ENCODE measurements around the gene ACOX1. TPM values are rescaled to one million over a fixed set of nuclear protein-coding genes. Genes with fewer than 3 reads are reported as not detected.

The ACOX1 gene
- polyA plus RNA-seq, 4 donors: 28.2 to 37.6 (median 36.2) TPM

GRCh38 chr17:75940727-75941441 lies 38.1 kb downstream of the ACOX1 start, which contains the start of gene FBF1:
FBF1 (minus strand) TSS chr17:75941042; CDS start chr17:75938149, 2,893 bp downstream.
- peak; percentile 55 to 91 (median 80) for DNase-seq (ENCODE audit: low read depth in 4 of 4, low spot score in 2 of 4)

DNA sequence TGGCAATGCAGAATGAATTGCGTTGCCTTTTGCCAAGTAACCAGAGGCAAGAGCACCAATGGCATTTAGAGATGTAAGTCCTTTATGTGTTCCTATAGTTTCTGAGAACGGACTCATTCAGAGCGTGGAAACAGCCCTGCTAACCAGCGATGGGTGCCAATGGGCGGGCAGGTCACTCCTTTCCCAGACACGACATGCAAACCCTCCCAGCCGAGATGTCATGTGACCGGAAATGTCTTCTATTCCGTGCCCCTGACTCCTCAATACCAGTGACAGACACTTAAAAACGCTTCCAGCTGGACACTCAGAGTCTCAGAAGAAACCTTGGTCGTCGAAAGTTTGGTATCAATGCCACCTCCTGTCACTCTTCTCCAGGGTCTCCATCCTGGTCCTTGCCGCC lies 41.3 kb downstream of the ACOX1 start:
- no peak for DNase-seq (ENCODE audit: low read depth in 4 of 4, low spot score in 2 of 4)

DNA sequence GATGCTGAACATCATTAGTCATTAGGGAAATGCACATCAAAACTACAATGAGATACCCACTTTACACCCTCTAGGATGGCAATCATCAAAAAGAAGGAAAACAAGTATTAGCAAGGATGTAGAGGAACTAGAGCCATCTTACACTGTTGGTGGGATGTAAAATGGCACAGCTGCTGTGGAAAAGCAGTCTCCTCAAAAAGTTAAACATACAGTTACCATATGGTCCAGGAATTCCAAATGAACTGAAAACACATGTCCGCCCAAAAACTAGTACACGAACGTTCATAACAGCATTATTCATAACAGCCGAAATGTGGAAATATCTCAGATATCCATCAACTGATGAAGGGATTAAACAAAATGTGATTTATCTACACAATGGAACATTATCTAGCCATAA lies 45.2 kb downstream of the ACOX1 start:
- no peak for DNase-seq (ENCODE audit: low read depth in 4 of 4, low spot score in 2 of 4)

DNA sequence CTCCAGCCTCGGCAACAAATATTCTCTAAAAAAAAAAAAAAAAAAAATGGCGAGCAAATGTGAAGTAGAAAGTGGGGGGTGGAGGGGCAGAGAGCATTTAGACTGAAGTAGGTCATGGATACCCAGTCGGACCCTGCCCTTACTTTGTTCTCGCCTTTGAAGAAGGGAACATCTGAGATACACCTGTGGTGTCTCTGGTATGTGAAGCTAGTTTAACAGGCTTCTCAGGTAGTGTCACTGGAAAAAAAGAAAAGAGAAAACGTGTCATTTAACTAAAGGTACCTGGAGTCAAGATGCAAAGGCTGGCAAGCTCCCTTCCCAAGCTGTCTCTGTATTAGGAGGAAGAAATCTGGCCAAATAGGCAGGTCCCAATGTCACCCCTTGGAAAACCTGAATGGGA lies 46.1 kb downstream of the ACOX1 start:
- DNase-seq (ENCODE audit: low read depth in 4 of 4, low spot score in 2 of 4): no peak

GRCh38 chr17:75931062-75931461 lies 47.9 kb downstream of the ACOX1 start:
- DNase-seq (ENCODE audit: low read depth in 4 of 4, low spot score in 2 of 4): no peak

DNA sequence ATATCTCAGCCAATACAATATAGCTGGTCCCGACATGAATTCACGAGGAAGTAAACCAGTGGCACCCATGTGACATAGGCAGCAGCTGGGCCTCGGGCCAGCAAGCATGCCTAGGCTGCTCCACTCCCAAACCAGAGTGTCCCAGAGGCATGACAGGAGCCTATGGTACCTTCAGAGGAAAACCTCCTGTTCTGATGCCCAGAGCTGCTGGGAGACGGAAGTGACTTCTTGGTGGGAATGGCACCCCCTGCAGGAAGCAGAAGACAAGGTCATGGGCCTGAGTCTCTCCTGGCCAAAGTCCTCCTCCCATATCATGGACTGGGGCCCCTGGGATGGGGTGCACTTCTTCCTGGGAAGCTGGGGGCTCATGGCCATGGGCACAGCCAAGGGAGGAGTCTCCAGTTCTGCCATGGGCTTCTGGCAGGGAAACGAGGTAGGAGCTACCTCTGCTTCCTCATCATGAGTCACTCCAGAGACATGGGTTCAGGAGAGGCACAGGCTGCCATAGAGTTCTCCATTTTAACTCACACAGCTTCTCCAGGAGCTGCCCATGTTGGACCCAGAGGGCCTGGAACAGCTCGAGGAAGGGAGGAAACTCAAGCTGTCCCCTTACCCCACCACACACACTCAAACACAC lies 51.6 kb downstream of the ACOX1 start:
- DNase-seq (ENCODE audit: low read depth in 4 of 4, low spot score in 2 of 4): no peak

DNA sequence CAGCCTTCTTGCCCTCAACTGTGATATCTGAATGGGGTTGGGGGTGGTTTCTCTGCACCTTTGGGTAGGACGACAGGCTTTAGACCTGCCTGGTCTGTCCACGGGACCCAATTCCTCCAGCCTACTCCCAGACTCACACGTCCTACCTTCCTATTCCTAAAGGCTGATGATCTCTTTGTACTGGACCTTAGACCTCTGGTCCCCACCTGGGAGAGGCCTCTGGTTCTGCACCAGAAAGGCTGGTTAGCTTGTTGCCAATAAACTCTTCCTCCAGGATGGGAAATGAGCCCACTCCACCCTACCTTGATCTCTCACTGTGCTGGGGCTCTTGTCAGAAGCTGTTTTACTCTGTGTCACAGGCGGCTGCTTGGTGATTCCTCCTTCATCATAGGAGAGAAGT lies 52.5 kb downstream of the ACOX1 start:
- no peak for DNase-seq (ENCODE audit: low read depth in 4 of 4, low spot score in 2 of 4)

DNA sequence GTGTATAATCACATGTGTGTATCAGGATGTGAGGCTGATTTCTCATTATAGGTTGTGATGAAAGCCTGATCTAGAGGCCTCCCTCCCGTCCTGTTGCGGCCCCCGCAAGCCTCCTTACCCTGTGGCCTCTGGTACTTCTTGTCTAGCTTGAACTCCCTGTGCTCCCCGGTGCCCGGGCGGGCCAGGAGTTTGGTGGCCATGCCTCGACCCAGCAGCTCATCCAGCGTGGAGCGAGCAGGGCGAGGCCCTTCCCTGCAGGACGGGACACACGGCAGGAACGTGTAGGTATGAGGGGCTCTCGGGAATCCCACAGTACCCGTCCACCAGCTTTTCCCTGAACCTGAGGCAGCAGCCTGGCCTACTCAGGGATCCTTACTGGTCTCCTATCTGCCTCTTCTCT lies 53.1 kb downstream of the ACOX1 start:
- DNase-seq (ENCODE audit: low read depth in 4 of 4, low spot score in 2 of 4): no peak

DNA sequence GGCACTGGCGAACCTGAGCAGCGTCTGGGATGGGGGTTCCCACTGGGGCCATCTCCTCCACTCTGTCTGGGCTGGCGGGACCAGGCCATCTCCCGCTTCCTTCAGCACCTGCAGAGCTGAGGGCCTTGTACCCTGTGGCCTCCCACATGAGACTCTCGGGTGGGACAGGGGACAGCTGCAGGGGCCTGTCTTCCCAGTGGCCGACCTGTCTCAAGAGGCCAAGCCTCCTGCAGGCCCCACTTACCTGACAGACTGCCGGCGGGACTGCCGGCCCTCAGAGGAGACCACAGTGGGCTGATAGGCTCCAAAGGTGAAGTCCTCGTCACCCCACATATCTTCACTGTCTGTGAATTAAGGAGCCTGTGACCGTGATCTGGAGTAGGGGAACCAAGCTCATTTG lies 53.9 kb downstream of the ACOX1 start:
- no peak for DNase-seq (ENCODE audit: low read depth in 4 of 4, low spot score in 2 of 4)

DNA sequence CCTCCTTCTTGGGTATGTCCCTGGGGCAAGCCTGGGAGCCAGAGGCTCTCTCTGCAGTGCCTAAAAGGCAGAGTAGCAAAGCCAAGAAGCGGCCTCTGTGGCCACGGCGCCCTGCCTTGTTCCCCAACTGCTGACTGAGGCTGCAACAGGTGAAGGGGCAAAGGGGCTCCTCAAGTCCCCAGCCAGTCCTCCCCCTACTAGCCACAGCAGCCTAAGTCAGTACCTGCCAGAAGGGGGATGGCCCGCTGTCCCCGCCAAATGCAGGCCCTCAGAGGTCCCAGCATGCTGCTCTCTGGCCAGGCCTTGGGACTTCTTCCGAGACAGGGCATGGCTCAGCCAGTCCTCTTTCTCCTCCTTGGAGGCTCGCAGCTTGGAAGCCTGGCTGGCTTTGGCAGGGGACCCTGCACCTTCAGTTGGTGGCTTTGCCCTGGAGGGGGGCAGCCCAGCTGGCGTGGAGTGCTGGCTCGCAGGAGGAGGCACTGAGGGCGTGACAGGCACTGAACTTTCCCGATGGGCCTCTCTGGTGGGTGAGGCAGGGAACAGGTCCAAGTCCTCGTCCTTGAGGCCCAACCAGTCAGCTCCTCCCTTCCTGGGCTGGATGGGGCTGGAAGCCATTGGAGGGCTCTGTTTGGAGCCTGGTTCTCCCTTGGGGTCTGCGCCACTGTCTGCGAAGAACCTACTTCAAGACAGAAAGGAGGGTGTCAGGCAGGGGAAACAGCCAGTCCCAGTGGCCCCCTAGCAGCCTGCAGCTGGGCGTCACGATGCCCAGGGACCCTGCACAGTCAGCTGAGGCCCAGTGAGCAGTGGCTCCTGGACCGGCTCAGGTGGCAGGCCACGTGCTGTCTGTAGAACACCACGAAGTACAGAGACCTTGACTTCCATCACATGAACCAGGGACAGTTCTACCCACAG lies 55.7 kb downstream of the ACOX1 start:
- no peak for DNase-seq (ENCODE audit: low read depth in 4 of 4, low spot score in 2 of 4)

DNA sequence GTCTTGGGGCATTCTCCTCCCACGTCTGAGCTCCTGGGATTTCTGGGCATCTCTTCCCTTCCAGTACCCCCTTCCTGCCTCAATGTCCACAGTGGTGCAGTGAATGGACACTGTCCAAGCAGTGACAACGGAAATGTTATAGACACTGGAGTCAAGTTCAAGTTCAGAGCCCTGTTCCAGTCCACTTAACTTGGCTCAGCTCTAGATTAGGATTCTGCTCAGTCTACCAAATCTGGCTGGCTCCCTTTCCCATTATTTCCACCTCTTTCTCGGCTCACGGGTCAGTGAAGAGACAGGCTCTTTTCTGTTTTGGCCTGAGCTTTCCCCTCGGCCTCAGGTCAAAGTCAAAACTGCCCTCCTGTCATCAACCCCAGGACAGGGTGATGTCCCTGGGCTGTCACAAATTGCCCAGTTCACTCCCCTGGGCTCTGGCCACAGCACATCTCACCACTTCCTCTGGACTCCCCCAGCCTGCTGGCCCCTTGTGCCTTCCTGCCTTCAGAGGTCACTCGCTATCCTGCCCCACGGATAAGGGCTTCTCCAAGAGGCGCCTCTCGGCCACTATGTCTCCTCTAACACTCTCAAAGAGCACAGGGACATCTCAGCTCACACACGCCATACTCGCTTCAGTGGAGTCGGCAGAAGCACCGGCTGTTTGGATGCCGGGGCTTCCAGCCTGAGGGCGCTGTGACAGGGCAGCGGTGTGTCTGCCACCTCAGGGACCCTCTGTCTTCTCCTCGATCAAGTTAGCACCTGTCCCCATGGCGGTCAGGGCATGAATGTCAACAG lies 56.6 kb downstream of the ACOX1 start:
- no peak for DNase-seq (ENCODE audit: low read depth in 4 of 4, low spot score in 2 of 4)

GRCh38 chr17:75921596-75921995 lies 57.4 kb downstream of the ACOX1 start:
- DNase-seq (ENCODE audit: low read depth in 4 of 4, low spot score in 2 of 4): no peak

DNA sequence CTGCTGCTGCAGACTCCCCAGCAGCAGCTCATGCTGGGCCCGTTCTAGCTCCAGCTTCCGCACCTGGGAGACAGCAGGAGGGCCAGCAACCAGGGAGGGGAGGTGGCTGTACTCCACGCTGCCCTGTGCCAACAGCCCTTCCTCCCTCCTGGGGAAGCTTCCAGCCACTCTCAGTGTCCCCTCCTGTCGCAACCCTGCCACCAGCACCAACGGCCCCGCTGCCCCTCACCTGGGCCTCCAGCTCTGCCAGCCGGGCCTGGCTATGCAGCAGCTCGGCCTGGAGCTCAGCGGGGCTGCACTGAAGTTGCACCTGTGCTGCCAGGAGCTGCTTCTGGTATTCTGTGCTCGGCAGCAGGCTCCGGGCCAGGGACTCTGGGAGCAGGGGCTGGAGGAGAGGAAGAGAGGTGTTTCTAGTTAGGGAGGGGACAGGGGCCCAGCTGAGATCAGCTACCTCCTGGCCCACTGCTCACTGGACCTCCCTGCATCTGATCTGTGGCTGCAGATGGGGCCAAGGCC lies 58.9 kb downstream of the ACOX1 start:
- no peak for DNase-seq (ENCODE audit: low read depth in 4 of 4, low spot score in 2 of 4)

GRCh38 chr17:75919611-75920010 lies 59.4 kb downstream of the ACOX1 start:
- no peak for DNase-seq (ENCODE audit: low read depth in 4 of 4, low spot score in 2 of 4)

GRCh38 chr17:75917917-75918445 lies 61.0 kb downstream of the ACOX1 start:
- no peak for DNase-seq (ENCODE audit: low read depth in 4 of 4, low spot score in 2 of 4)

DNA sequence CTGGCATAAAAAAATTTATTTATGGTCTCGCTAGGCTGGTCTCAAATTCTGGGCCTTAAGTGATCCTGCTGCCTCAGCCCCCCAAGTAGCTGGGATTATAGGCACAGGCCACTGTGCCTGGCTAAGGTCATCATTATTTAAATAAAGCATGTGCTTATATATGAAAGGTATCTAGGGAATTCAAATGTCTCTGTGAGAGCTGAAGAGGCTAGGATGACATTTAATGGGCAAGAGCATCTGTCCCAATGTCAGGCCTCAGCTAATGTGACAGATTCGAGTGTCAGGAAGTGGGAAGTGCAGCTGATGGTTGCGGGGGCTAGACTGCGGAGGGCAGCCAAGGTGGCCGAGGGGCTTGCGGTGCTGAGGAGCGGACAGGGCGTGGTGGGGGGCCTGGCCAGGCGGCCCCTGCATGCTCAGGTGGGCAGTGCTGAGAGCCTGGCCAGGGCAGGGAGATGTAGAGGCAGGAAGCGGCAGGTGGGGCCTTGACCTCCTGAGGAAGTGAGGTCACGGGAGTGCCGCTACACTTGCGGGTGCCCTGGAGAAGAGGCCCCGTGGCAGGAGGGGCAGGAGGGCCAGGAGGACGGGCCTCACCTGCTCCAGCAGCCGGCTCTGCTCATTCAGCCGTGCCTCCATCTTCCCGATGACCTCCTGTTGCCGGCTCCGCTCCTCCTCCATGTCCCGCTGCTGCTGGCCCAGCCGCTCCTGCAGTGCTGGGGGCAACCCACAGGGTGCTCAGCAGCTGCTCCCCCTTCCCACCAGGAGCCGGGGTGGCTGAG lies 61.6 kb downstream of the ACOX1 start:
- DNase-seq (ENCODE audit: low read depth in 4 of 4, low spot score in 2 of 4): no peak

GRCh38 chr17:75915268-75915667 lies 63.7 kb downstream of the ACOX1 start:
- no peak for DNase-seq (ENCODE audit: low read depth in 4 of 4, low spot score in 2 of 4)

GRCh38 chr17:75914643-75915267 lies 64.2 kb downstream of the ACOX1 start:
- DNase-seq (ENCODE audit: low read depth in 4 of 4, low spot score in 2 of 4): no peak

Measured in left renal cortex interstitium (tissue), 4 donors.